ENCODE results near the gene CYB5B.

Gene CYB5B

GRCh38 chr16:69448470-69449193 is 24.2 kb downstream of the CYB5B start:
- no peak for DNase-seq

GRCh38 chr16:69451166-69451565 is 26.7 kb downstream of the CYB5B start:
- DNase-seq = no peak

DNA sequence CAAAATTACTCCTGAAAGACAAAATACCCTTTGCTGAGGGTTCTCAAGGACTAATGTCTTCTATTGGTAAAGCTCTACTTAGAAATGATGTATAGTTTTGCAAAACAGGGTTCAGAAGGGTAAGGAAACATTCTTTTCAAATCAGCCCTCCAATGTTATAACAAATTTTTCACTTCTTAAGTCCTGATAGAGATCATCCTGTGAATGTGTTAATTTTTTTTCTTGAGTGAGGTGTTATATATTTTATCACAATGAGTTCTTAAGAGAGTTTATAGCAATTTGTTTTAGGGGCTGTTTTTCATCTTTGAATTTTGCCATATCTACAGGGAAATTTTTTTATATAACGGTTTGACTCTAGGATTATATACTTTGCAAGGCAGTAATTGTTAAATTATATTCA is 29.5 kb downstream of the CYB5B start:
- DNase-seq = no peak

- no peak for DNase-seq
Observed at GRCh38 chr16:69463876-69464275, 39.5 kb downstream of the CYB5B start.

GRCh38 chr16:69465083-69465721 is 40.8 kb downstream of the CYB5B start:
- DNase-seq = no peak

DNA sequence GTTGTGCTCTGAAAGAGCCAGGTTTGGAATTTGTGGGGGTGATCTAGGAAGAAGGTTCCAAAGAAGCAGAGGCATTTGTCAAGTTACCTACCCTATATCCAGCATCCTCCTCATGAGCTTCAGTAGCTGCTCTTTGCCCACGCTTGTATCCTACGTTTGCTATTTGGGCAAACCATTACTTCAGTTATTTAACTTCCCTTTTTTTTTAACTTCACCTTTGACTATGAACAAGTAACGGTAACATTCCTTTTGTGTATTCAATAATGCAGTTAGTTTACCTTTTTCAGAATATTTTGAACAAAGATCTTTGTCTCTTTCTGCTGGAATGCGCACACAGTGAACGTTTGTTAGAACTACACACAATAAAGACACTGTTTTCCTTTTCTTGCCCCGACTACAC is 41.5 kb downstream of the CYB5B start:
- DNase-seq = no peak

GRCh38 chr16:69466547-69466946 is 42.1 kb downstream of the CYB5B start:
- DNase-seq = no peak

GRCh38 chr16:69467080-69467479 is 42.7 kb downstream of the CYB5B start:
- no peak for DNase-seq

DNA sequence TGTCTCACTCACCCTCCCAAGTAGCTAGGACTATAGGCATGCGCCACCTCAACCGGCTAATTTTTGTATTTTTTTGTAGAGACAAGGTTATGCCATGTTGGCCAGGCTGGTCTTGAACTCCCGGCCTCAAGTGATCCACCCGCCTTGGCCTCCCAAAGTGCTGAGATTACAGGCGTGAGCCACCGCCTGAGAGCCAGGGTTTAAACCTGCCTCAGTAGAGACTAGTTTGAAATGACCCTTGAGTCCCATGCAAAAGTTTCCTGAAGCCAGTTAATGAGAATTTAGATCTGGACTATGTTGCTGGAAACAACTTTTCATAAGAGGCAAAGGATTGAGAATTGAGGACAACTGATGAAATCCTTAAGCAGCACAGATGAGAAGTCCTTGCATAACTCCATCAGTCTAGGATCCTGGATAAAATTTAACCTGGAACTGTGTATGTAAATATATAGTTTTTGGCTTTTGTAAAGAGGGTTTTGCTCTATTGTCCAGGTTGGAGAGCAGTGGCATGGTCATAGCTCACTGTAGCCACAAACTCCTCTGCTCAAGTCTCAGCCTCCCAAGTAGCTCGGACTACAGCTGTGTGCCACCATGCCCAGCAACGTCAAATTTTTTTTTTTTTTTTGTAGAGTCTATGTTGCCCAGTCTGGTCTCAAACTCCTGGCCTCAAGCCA is 43.2 kb downstream of the CYB5B start:
- no peak for DNase-seq

DNA sequence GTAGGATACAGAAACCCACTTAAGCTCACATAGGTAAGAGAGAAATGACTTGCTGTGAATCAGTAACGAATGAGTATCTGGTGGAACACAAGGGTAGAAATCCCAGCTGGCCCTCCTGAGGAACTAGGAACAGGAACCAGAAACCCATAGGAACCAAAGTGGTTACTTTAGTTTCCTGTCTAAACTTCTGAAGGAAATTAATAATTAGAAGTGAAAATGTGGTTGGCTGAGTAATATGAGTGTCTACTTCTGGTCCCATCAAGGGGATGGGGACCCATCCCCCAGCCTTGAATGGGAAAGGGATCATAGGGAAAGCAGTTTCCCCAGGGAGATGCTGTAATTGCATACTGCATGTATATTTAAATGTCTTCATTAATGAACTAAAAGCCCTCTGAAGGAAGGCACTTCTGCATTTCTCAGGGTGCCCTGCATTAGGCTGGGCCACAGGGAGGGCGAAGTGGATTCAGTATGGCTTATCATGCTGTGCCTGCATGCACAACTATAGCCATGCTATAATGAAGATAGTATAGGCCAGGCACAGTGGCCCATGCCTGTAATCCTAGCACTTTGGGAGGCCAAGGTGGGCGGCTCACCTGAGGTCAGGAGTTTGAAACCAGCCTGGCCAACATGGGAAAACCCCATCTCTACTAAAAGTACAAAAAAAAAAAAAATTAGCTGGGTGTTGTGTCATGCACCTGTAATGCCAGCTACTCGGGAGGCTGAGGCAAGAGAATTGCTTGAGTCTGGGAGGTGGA is 45.6 kb downstream of the CYB5B start:
- DNase-seq = no peak

DNA sequence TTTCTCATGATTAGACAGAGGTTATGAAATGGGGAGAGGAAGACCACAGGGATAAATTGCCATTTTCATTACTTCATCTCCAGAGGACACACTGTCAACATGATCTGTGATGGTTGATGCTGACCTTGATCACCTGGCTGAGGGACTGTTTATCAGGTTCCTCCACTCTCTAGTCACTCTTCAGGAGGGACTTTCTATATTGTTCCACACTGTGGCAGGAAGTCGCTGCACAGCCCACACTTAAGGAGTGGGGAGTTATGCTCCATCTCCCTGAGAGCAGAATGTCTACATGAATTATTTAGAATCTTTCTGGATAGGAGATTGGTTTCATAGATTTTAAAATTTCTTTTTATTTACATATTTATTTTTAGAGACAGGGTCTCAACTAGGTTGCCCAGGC is 46.7 kb downstream of the CYB5B start:
- no peak for DNase-seq

GRCh38 chr16:69474408-69474807 is 50.0 kb downstream of the CYB5B start:
- DNase-seq = no peak

GRCh38 chr16:69476920-69477443 is 52.6 kb downstream of the CYB5B start:
- DNase-seq = no peak

DNA sequence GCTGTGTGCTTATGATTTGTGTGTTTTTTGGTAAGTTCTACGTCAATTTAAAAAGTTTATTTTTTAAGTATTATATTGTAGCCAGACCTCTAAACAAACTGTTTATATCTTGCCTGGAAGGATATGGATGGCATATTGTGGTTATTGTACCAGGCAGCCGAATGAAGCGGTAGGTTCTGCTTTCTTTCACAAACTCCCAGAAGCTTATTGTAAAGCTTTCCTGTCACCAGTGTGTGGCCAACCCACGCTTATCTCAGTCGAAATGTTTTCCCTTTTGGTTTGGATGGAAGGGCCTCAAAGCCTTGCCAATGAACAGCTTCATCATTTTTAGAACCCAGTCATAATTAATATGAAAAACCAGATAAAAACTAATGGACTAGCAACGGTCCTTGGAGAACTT is 53.1 kb downstream of the CYB5B start:
- DNase-seq = no peak

DNA sequence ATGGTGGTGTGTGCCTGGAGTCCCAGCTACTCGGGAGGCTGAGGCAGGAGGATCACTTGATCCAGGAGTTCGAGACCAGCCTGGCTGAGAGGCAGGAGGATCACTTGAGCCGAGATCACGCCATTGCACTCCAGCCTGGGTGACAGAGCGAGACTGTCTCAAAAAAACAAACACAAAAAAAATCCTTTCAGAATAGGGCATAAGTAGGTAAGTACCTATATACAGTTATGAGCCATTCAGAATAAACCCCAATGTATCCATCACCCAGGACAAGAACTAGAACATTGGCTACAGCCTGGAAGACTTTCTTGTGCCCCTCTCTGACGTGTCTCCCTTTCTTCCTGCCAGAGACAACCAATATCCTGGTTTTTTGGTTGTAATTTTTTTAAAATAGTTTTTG is 54.3 kb downstream of the CYB5B start:
- DNase-seq = no peak

DNA sequence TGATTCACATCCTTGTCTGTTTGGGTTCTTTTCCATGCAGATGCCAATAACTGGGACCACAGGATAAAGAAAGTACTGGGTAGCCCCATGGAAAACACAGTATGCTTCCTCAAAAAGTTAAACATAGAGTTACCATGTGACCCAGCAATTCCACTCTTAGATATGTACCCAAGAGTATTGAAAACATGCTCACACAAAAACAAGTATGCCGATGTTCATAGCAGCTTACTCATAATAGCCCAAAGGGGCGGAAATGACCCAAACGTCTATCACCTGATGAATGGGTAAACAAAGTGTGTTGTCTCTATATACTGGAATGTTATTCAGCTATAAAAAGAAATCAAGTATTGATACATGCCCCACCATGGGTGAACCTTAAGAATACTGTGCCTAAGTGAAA is 55.4 kb downstream of the CYB5B start:
- DNase-seq = no peak

GRCh38 chr16:69481901-69482341 is 57.5 kb downstream of the CYB5B start:
- DNase-seq = no peak

- peak; percentile 31 for DNase-seq
Observed at GRCh38 chr16:69482410-69482991, 58.1 kb downstream of the CYB5B start.

GRCh38 chr16:69483611-69484010 is 59.2 kb downstream of the CYB5B start:
- DNase-seq = no peak

GRCh38 chr16:69485361-69485760 is 60.9 kb downstream of the CYB5B start:
- DNase-seq = no peak

- no peak for DNase-seq
Observed at GRCh38 chr16:69485816-69486215, 61.4 kb downstream of the CYB5B start.

- no peak for DNase-seq
Observed at GRCh38 chr16:69486272-69486671, 61.9 kb downstream of the CYB5B start.

DNA sequence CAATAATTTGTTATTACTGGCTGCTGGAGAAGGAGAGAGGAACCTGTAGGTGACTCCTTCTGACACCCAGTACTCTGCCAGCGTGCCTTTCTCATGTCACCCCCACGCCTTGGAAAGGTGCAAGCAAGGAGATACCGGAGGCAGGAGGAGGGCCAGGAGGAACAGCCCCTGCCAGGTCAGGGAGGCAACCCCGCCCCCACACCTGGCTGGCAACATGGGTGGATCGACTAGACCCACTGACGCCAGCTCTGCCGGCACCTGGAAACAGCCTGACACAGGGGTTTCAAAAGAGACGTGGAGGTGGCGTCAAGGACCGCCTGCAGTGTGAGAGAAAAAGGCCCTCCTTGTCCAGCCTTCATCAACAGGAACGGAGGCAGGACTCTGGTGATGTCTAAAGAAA is 62.3 kb downstream of the CYB5B start:
- DNase-seq = no peak
